ENCODE results near the gene ATP6V0D1.

The ATP6V0D1 gene

DNA sequence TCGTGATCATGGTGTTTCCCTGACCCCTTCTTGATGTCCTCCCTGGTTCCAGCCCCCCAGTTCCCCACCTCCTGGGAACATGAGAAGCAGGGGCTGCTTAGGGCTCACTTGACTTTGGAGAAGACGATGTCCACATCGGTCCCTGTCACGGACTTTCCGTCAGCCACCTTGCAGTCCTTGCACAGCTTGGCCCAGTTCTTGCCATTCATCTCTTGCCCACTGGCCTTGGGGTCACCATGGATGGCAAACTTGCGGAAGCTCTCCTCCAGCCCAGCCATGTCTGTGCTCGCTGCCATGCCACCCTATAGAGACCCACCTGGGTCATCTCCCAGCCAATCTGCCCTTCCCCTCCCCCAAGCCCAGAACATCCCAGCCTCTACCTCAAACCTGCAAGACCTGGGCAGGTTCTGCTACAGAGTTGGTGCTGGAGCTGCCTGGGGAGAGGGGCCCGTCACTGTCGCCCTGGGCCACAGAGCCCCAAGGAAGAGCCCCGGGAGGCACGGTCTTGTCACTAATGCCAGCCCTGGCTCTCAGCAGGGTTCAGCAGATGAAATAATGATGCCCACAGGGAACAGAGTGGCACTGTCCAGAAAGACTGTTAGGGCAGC lies 90.0 kb downstream of the ATP6V0D1 start:
- H3K4me1 ChIP-seq (ENCODE audit: insufficient read depth, low read length), result peaks cover 4% of the 10 kb centered on the region; the same call in 1 of the 2 replicates
- no peak overlapping the region for H3K27ac ChIP-seq (ENCODE audit: low read length)
- peaks cover 54% of the 10 kb centered on the region for H3K27me3 ChIP-seq (ENCODE audit: insufficient read depth, low read length)
- no peak overlapping the region for H3K4me3 ChIP-seq (ENCODE audit: low read length)
- H3K9me3 ChIP-seq (ENCODE audit: insufficient read depth, low read depth, low read length), result no peaks in the 10 kb centered on the region
- no peak overlapping the region for H3K9ac ChIP-seq (ENCODE audit: low read depth, low read length)
- no peaks in the 10 kb centered on the region for H3K36me3 ChIP-seq (ENCODE audit: insufficient read depth, low read depth, low read length)

DNA sequence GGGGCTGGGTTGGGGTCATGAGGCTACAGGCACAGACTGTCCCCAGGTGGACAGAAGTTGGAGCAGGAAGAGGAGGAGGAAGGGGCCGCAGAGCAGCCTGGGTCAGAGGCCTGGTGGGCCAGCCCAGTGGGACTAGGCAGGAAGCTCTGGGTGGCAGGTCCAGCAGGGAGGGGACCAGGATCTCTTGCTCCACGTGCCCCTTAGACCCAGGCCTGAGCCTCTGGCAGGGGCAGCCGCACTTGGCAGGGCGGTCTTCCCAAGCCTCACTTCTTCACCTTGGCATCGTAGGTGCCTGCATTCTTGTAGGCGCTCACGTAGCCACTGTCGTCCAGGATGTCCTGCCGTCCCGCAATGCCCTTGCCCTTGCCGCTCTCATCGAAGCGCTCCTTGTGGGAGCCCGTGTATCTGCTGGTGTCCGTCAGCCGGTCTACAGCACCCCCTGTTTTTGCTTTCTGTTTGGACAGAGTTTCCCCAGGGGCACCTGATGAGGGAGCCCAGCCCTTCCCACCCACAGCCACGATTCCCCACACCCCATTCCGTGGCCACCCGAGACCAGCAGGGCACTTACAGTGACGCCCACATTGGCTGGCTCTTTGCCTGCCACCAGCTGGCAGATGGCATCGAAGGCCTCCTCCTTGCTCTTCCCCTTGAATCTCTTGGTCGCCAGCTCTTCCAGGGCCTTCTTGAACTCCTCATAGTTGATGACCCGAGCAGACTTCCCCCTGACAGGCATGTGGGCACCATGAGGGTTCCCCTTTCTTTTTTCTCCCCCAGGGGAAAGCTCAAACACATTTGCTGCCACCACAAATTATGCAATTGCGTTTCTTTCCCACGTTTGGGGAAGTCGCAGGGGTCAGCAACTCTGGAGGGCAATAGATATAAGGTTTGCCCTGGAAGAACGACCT lies 90.8 kb downstream of the ATP6V0D1 start:
- Histone ChIP-seq H3K9me3 (ENCODE audit: insufficient read depth, low read depth, low read length) (no peaks in the 10 kb centered on the region), H3K27me3 (ENCODE audit: insufficient read depth, low read length) (peaks cover 46% of the 10 kb centered on the region), H3K9ac (ENCODE audit: low read depth, low read length) (no peak overlapping the region), H3K36me3 (ENCODE audit: insufficient read depth, low read depth, low read length) (no peaks in the 10 kb centered on the region), H3K4me3 (ENCODE audit: low read length) (no peak overlapping the region), H3K27ac (ENCODE audit: low read length) (no peak overlapping the region), H3K4me1 (ENCODE audit: insufficient read depth, low read length) (peaks cover 3% of the 10 kb centered on the region; the same call in 1 of the 2 replicates)

DNA sequence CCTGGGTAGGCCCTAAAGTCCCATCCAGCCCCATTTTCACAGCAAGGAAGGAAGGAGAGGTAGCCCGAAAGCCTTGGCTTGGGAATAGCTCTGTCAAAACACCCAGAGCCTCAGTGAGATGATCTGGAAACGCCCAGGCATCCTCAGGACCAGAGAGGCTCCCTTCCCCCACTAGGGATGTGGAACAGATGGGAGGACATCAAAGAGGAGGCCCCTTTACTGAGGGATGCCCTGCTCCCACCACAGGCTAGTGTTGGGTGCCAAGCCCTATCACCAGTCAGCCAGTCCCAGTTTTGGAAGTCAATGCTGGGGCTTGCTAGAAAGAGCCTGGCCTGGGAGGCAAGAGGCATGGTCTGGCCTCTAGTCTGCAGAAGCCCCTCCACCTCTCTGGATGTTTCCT lies 92.4 kb downstream of the ATP6V0D1 start:
- Histone ChIP-seq H3K9ac (ENCODE audit: low read depth, low read length) (no peak overlapping the region), H3K4me1 (ENCODE audit: insufficient read depth, low read length) (peaks cover 3% of the 10 kb centered on the region; the same call in 1 of the 2 replicates), H3K27me3 (ENCODE audit: insufficient read depth, low read length) (peaks cover 30% of the 10 kb centered on the region), H3K27ac (ENCODE audit: low read length) (no peak overlapping the region), H3K4me3 (ENCODE audit: low read length) (no peak overlapping the region), H3K9me3 (ENCODE audit: insufficient read depth, low read depth, low read length) (no peaks in the 10 kb centered on the region), H3K36me3 (ENCODE audit: insufficient read depth, low read depth, low read length) (no peaks in the 10 kb centered on the region)

DNA sequence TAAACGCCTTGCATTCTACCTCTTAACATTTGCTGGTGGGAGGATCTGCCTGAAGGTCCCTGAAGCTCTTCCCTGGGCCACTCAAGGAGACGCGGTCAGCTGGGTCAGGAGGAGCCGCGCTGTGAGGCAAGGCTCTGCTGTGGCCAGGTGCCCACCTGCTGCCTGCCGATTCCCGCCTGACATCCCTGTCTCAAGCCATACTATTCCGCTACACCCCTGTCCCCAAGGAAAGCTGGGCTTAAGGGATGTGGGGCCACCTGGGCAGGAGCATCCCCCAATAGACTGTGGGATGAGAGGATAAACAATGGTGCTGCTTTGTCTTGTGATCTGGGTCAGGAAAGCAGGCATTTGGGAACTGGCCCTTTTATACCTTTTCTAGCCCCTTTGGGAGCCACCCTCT lies 92.8 kb downstream of the ATP6V0D1 start:
- H3K36me3 ChIP-seq (ENCODE audit: insufficient read depth, low read depth, low read length), result no peaks in the 10 kb centered on the region
- H3K27ac ChIP-seq (ENCODE audit: low read length), result no peak overlapping the region
- H3K9me3 ChIP-seq (ENCODE audit: insufficient read depth, low read depth, low read length), result no peaks in the 10 kb centered on the region
- H3K27me3 ChIP-seq (ENCODE audit: insufficient read depth, low read length), result peaks cover 26% of the 10 kb centered on the region
- H3K4me1 ChIP-seq (ENCODE audit: insufficient read depth, low read length), result 0 out of 2 replicates have a peak, but pooled peaks cover 5% of the 10 kb centered on the region
- no peak overlapping the region for H3K4me3 ChIP-seq (ENCODE audit: low read length)
- no peak overlapping the region for H3K9ac ChIP-seq (ENCODE audit: low read depth, low read length)

Measured in iPS-20b (cell line).